ENCODE data around the gene C1orf141. TPM values are rescaled to one million over a fixed set of nuclear protein-coding genes. Genes with fewer than 3 reads are reported as not detected.

C1orf141 gene
- total and polyA plus RNA-seq, 2 donors (not counting 1 experiment from before 2014, with no cell fraction given) = not detected

GRCh38 chr1:67062412-67062811 is 72.4 kb downstream of the C1orf141 start:
- H3K27ac ChIP-seq (ENCODE audit: low read length in 2 of 2) = no peak overlapping the region
- no peaks in the 10 kb centered on the region for H3K79me2 ChIP-seq (ENCODE audit: control insufficient read depth, insufficient read depth, low read length)
- H3K4me1 Mint-ChIP-seq = no peaks in the 10 kb centered on the region
- no peaks in the 10 kb centered on the region for H4K20me1 ChIP-seq (ENCODE audit: control insufficient read depth, insufficient read depth, low read length, poor library complexity, severe bottlenecking)
- ATAC-seq (ENCODE audit: low read depth) (no peak), DNase-seq (no peak)
- TF ChIP-seq, protein P1, sequence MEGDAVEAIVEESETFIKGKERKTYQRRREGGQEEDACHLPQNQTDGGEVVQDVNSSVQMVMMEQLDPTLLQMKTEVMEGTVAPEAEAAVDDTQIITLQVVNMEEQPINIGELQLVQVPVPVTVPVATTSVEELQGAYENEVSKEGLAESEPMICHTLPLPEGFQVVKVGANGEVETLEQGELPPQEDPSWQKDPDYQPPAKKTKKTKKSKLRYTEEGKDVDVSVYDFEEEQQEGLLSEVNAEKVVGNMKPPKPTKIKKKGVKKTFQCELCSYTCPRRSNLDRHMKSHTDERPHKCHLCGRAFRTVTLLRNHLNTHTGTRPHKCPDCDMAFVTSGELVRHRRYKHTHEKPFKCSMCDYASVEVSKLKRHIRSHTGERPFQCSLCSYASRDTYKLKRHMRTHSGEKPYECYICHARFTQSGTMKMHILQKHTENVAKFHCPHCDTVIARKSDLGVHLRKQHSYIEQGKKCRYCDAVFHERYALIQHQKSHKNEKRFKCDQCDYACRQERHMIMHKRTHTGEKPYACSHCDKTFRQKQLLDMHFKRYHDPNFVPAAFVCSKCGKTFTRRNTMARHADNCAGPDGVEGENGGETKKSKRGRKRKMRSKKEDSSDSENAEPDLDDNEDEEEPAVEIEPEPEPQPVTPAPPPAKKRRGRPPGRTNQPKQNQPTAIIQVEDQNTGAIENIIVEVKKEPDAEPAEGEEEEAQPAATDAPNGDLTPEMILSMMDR (IDR thresholded peaks at IDR 0.05) = no peak
- no peak for TF ChIP-seq EZH2 (IDR thresholded peaks at IDR 0.05; ENCODE audit: borderline replicate concordance, insufficient read depth, low read depth, low read length, poor library complexity, severe bottlenecking)
- H3K4me1 ChIP-seq (ENCODE audit: control insufficient read depth in 2 of 2, insufficient read depth in 2 of 2, low read length in 2 of 2) = no peaks in the 10 kb centered on the region
- no CpG with 5 or more reads among the region's 1 CpG for WGBS (ENCODE audit: insufficient coverage)
- H3K27me3 ChIP-seq (replicated peaks in 1 of 4; ENCODE audit: control extremely low read depth in 1 of 4, control insufficient read depth in 3 of 4, insufficient read depth in 4 of 4, low read length in 3 of 4) = no peaks in the 10 kb centered on the region
- H3K4me3 ChIP-seq (ENCODE audit: control extremely low read depth in 1 of 5, extremely low read depth in 1 of 5, insufficient read depth in 1 of 5, low read depth in 2 of 5, low read length in 4 of 5) = no peak overlapping the region
- H3K27ac Mint-ChIP-seq = no peak overlapping the region
- ChIA-PET CTCF (no interaction called here), POLR2A (no interaction called here)
- H3K36me3 ChIP-seq (replicated peaks in 1 of 2; ENCODE audit: control extremely low read depth in 1 of 2, control insufficient read depth in 1 of 2, extremely low read depth in 1 of 2, insufficient read depth in 2 of 2, low read length in 1 of 2) = no peaks in the 10 kb centered on the region
- no peaks in the 10 kb centered on the region for H3K27me3 Mint-ChIP-seq
- no peak overlapping the region for H3K4me3 Mint-ChIP-seq
- H3K9me3 ChIP-seq (ENCODE audit: control extremely low read depth in 1 of 3, control insufficient read depth in 2 of 3, insufficient read depth in 1 of 3, low read length in 2 of 3) = peaks cover 0 to 8% (median 2%) of the 10 kb centered on the region in 3 donors
- no peak overlapping the region for H3K9ac ChIP-seq (ENCODE audit: low read length)
- intact Hi-C loops (cut with micrococcal nuclease) = no loop called here
- H3K9me3 Mint-ChIP-seq (ENCODE audit: insufficient read depth) = peaks cover 7% of the 10 kb centered on the region
- H3K4me2 ChIP-seq (replicated peaks; ENCODE audit: low read depth, low read length, poor library complexity, severe bottlenecking) = no peak overlapping the region
- H2AFZ ChIP-seq (ENCODE audit: insufficient read depth, low read depth, low read length, poor library complexity, severe bottlenecking) = no peak overlapping the region

DNA sequence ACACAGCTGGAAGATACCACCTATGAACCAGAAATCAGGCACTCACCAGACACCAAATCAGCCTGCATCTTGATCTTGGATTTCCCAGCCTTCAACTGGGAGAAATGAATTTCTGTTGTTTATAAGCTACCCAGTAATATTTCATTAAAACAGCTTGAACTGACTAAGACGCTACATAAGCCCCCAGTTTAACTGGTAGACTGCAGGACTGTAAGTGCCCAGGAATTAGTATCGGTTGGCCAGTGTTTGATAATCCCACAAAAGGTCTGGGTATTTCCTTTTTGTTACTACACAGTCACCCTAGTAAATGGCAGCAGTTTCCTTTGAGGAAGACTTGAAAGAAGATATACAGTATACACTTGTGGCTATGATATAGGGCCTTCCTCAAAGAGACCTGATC is 73.5 kb downstream of the C1orf141 start:
- H3K36me3 ChIP-seq (replicated peaks in 1 of 2; ENCODE audit: control extremely low read depth in 1 of 2, control insufficient read depth in 1 of 2, extremely low read depth in 1 of 2, insufficient read depth in 2 of 2, low read length in 1 of 2) = no peaks in the 10 kb centered on the region
- no peak overlapping the region for H3K9ac ChIP-seq (ENCODE audit: low read length)
- no peak overlapping the region for H3K27ac Mint-ChIP-seq
- H3K4me3 Mint-ChIP-seq = no peak overlapping the region
- TF ChIP-seq, protein P1 (IDR thresholded peaks at IDR 0.05) = no peak
- TF ChIP-seq EZH2 (IDR thresholded peaks at IDR 0.05; ENCODE audit: borderline replicate concordance, insufficient read depth, low read depth, low read length, poor library complexity, severe bottlenecking) = no peak
- H3K27me3 ChIP-seq (replicated peaks in 1 of 4; ENCODE audit: control extremely low read depth in 1 of 4, control insufficient read depth in 3 of 4, insufficient read depth in 4 of 4, low read length in 3 of 4) = no peaks in the 10 kb centered on the region
- no peaks in the 10 kb centered on the region for H3K4me1 Mint-ChIP-seq
- H3K4me1 ChIP-seq (ENCODE audit: control insufficient read depth in 2 of 2, insufficient read depth in 2 of 2, low read length in 2 of 2) = no peaks in the 10 kb centered on the region
- no peak overlapping the region for H3K4me2 ChIP-seq (replicated peaks; ENCODE audit: low read depth, low read length, poor library complexity, severe bottlenecking)
- ChIA-PET CTCF (no interaction called here), POLR2A (no interaction called here)
- H3K27ac ChIP-seq (ENCODE audit: low read length in 2 of 2) = no peak overlapping the region
- intact Hi-C loops (cut with micrococcal nuclease) = no loop called here
- no peak overlapping the region for H2AFZ ChIP-seq (ENCODE audit: insufficient read depth, low read depth, low read length, poor library complexity, severe bottlenecking)
- no peak for DNase-seq
- H3K9me3 ChIP-seq (ENCODE audit: control extremely low read depth in 1 of 3, control insufficient read depth in 2 of 3, insufficient read depth in 1 of 3, low read length in 2 of 3) = no peaks in the 10 kb centered on the region
- no CpG with 5 or more reads among the region's 2 CpGs for whole genome bisulfite sequencing (ENCODE audit: insufficient coverage)
- H3K79me2 ChIP-seq (ENCODE audit: control insufficient read depth, insufficient read depth, low read length) = no peaks in the 10 kb centered on the region
- no peaks in the 10 kb centered on the region for H3K9me3 Mint-ChIP-seq (ENCODE audit: insufficient read depth)
- no peak for ATAC-seq (ENCODE audit: low read depth)
- no peaks in the 10 kb centered on the region for H4K20me1 ChIP-seq (ENCODE audit: control insufficient read depth, insufficient read depth, low read length, poor library complexity, severe bottlenecking)
- no peaks in the 10 kb centered on the region for H3K27me3 Mint-ChIP-seq
- H3K4me3 ChIP-seq (ENCODE audit: control extremely low read depth in 1 of 5, extremely low read depth in 1 of 5, insufficient read depth in 1 of 5, low read depth in 2 of 5, low read length in 4 of 5) = no peak overlapping the region

Data from B cell (primary cell).